HepG2 (cell line): ENCODE results near the gene TBC1D20. TPM values are rescaled to one million over a fixed set of nuclear protein-coding genes. Genes with fewer than 3 reads are reported as not detected.

Experiments
- ARHGAP35 ChIP-seq: sonication (generic); formaldehyde crosslinking; IDR thresholded peaks from 2 replicates; pipeline ENCODE4 v1.9.0; 2022; ENCODE audit warnings: mild to moderate bottlenecking, inconsistent platforms, moderate library complexity, missing genetic modification reagents, borderline replicate concordance
- FLYWCH1 ChIP-seq: sonication (generic); formaldehyde crosslinking; IDR thresholded peaks from 2 replicates; pipeline ENCODE4 v1.8.1; 2023; ENCODE audit warnings: mild to moderate bottlenecking, missing genetic modification reagents
- HNRNPLL ChIP-seq: fragments of 200-400 bp; formaldehyde crosslinking; IDR thresholded peaks from 2 replicates; pipeline ENCODE4 v1.6.1; 2017; ENCODE audit warnings: mild to moderate bottlenecking, low read depth, low read length; ENCODE audit not compliant: poor library complexity, severe bottlenecking
- HNRNPUL1 ChIP-seq: fragments of 200-400 bp; formaldehyde crosslinking; IDR thresholded peaks from 2 replicates; pipeline ENCODE4 v1.6.1; 2017; ENCODE audit warnings: low read depth, mild to moderate bottlenecking, low read length, moderate library complexity
- LCORL ChIP-seq, 2 experiments: fragments of 450-650 bp in 1 of 2; sonication (generic) in 1 of 2; formaldehyde crosslinking in 1 of 2; IDR thresholded peaks; 2 replicates each; pipeline versions ENCODE4 v1.5.0 to v1.6.1; 2017 to 2020; ENCODE audit warnings: antibody characterized with exemption in 1 of 2, missing genetic modification reagents in 1 of 2
- PTBP1 ChIP-seq: fragments of 200-400 bp; formaldehyde crosslinking; IDR thresholded peaks from 2 replicates; pipeline ENCODE4 v1.6.1; 2018; ENCODE audit warnings: low read length, low read depth; ENCODE audit not compliant: poor library complexity, severe bottlenecking
- RBM22 ChIP-seq: fragments of 200-400 bp; formaldehyde crosslinking; optimal IDR thresholded peaks from 2 replicates; pipeline ENCODE3; 2017; ENCODE audit warnings: mild to moderate bottlenecking, low read length, moderate library complexity
- RXRB ChIP-seq: IDR thresholded peaks from 2 replicates; pipeline ENCODE4 v1.6.1; 2016; ENCODE audit warnings: borderline replicate concordance, missing genetic modification reagents, missing compliant biosample characterization
- SPEN ChIP-seq: sonication (generic); formaldehyde crosslinking; IDR thresholded peaks from 2 replicates; pipeline ENCODE4 v1.5.1; 2020; ENCODE audit warnings: low read depth, mild to moderate bottlenecking, missing genetic modification reagents
- TEF ChIP-seq: sonication (generic); formaldehyde crosslinking; IDR thresholded peaks from 2 replicates; pipeline ENCODE4 v1.5.0; 2020; ENCODE audit warnings: missing genetic modification reagents
- ZFP36L1 ChIP-seq: sonication (generic); formaldehyde crosslinking; IDR thresholded peaks from 2 replicates; pipeline ENCODE4 v1.8.0; 2022; ENCODE audit warnings: mild to moderate bottlenecking, missing genetic modification reagents, moderate library complexity
- ZKSCAN8 ChIP-seq: IDR thresholded peaks from 2 replicates; pipeline ENCODE4 v1.6.1; 2016; ENCODE audit warnings: borderline replicate concordance, missing genetic modification reagents, missing compliant biosample characterization
- ZNF17 ChIP-seq: sonication (generic); formaldehyde crosslinking; IDR thresholded peaks from 2 replicates; pipeline ENCODE4 v1.5.0; 2020; ENCODE audit warnings: mild to moderate bottlenecking, missing genetic modification reagents
- ZNF264 ChIP-seq: sonication (generic); formaldehyde crosslinking; IDR thresholded peaks from 2 replicates; pipeline ENCODE4 v1.4.0; 2020; ENCODE audit warnings: missing genetic modification reagents
- ZNF33B ChIP-seq: sonication (generic); formaldehyde crosslinking; IDR thresholded peaks from 2 replicates; pipeline ENCODE4 v1.5.1; 2020; ENCODE audit warnings: mild to moderate bottlenecking, missing genetic modification reagents
- ZNF552 ChIP-seq: sonication (generic); formaldehyde crosslinking; IDR thresholded peaks from 2 replicates; pipeline ENCODE4 v1.9.0; 2022; ENCODE audit warnings: missing genetic modification reagents, mild to moderate bottlenecking, borderline replicate concordance
- ZNF558 ChIP-seq: sonication (generic); formaldehyde crosslinking; IDR thresholded peaks from 2 replicates; pipeline ENCODE4 v1.9.0; 2022; ENCODE audit warnings: mild to moderate bottlenecking, missing genetic modification reagents, borderline replicate concordance
- ZNF615 ChIP-seq: sonication (generic); formaldehyde crosslinking; IDR thresholded peaks from 2 replicates; pipeline ENCODE4 v1.5.0; 2020; ENCODE audit warnings: mild to moderate bottlenecking, missing genetic modification reagents, borderline replicate concordance
- ZNF639 ChIP-seq: conservative IDR thresholded peaks from 2 replicates; pipeline ENCODE4 v1.6.1; 2018; ENCODE audit warnings: missing genetic modification reagents
- ZNF761 ChIP-seq: sonication (generic); formaldehyde crosslinking; conservative IDR thresholded peaks from 2 replicates; pipeline ENCODE4 v1.4.0; 2020; ENCODE audit warnings: mild to moderate bottlenecking, missing genetic modification reagents
- polyA plus RNA-seq, 8 experiments: library from polyadenylated mRNA; depleted of rRNA in 3 of 8; stranded (reverse) in 7 of 8; unstranded in 1 of 8; fragments of >200 nt; fragmentation: Illumina TruSeq in 4 of 8; extraction: Trizol in 4 of 8; gene quantifications; 2 replicates each; pipeline versions ENCODE4 v1.2.1 to v1.2.3, GENCODE V29; 2011 to 2016; ENCODE audit warnings: low read depth in 4 of 8, missing spikeins in 1 of 8, mixed read lengths in 1 of 8; ENCODE audit not compliant: insufficient read depth in 1 of 8
- total RNA-seq, 5 experiments: library from RNA; depleted of rRNA; stranded (reverse); fragments of >200 nt; fragmentation: Illumina TruSeq; extraction: Trizol; gene quantifications; 2 replicates each; pipeline ENCODE4 v1.2.3, GENCODE V29; 2016; ENCODE audit warnings: low read depth in 1 of 5
- TF ChIP-seq, protein P1 (sequence below): sonication (generic); formaldehyde crosslinking; IDR thresholded peaks from 2 replicates; pipeline ENCODE4 v1.5.0; 2020; ENCODE audit warnings: missing genetic modification reagents
- TF ChIP-seq, protein P2 (sequence below): IDR thresholded peaks from 2 replicates; pipeline ENCODE4 v1.4.0; 2020; ENCODE audit warnings: mild to moderate bottlenecking, missing genetic modification reagents

Gene TBC1D20
- total and polyA plus RNA-seq, 2 of the 13 experiments (the other 11 are each of a cell fraction or from before 2014, with no cell fraction given): 36.6 to 47.1 TPM

DNA sequence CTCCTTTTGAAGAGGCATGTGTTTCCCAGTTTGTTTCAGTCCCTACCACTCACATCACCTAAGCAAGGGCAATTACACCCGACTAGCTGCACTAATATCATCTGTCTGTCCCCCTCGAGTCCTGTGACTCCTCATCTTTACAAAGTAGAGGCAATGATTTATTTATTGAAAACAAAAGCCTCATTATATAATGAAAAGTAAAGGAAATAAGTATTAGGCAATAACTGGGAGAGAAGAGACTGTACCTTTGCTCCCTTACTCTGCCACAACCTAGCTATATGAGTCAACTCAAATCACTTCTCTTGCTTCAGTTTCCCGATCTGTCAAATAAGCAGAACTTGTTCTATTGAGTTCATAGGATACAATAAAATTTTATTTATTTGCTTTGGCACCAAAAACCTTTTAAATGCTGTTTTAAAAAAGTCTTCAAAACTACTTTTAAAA, 42.3 kb upstream of the TBC1D20 start (continued):
- TF ChIP-seq SPEN (CRISPR knock-in tag) (no peak), PTBP1 (no peak), ZNF552 (CRISPR knock-in tag) (no peak), ZNF264 (CRISPR knock-in tag) (peak; percentile 81; the same call in 1 of the 2 replicates), RBM22 (no peak), HNRNPLL (no peak), RXRB (peak; percentile 51; the same call in 1 of the 2 replicates), ZNF761 (CRISPR knock-in tag) (no peak), ZNF615 (no peak), ZKSCAN8 (CRISPR knock-in tag) (0 out of 2 replicates have a peak, but pooled peaks have one; percentile 54), ZNF17 (CRISPR knock-in tag) (no peak), TEF (CRISPR knock-in tag) (peak; percentile 62; the same call in 1 of the 2 replicates), HNRNPUL1 (no peak), ZFP36L1 (CRISPR knock-in tag) (no peak), ZNF558 (CRISPR knock-in tag) (no peak), ZNF33B (no peak), ZNF639 (CRISPR knock-in tag) (no peak), ARHGAP35 (CRISPR knock-in tag) (no peak), LCORL (IDR thresholded peaks at IDR 0.05) (no peak), LCORL (CRISPR knock-in tag; IDR thresholded peaks at IDR 0.05) (0 out of 2 replicates have a peak, but pooled peaks have one; percentile 16), FLYWCH1 (CRISPR knock-in tag) (no peak)
- TF ChIP-seq, protein P1, sequence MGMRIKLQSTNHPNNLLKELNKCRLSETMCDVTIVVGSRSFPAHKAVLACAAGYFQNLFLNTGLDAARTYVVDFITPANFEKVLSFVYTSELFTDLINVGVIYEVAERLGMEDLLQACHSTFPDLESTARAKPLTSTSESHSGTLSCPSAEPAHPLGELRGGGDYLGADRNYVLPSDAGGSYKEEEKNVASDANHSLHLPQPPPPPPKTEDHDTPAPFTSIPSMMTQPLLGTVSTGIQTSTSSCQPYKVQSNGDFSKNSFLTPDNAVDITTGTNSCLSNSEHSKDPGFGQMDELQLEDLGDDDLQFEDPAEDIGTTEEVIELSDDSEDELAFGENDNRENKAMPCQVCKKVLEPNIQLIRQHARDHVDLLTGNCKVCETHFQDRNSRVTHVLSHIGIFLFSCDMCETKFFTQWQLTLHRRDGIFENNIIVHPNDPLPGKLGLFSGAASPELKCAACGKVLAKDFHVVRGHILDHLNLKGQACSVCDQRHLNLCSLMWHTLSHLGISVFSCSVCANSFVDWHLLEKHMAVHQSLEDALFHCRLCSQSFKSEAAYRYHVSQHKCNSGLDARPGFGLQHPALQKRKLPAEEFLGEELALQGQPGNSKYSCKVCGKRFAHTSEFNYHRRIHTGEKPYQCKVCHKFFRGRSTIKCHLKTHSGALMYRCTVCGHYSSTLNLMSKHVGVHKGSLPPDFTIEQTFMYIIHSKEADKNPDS (CRISPR knock-in tag): no peak
- TF ChIP-seq, protein P2, sequence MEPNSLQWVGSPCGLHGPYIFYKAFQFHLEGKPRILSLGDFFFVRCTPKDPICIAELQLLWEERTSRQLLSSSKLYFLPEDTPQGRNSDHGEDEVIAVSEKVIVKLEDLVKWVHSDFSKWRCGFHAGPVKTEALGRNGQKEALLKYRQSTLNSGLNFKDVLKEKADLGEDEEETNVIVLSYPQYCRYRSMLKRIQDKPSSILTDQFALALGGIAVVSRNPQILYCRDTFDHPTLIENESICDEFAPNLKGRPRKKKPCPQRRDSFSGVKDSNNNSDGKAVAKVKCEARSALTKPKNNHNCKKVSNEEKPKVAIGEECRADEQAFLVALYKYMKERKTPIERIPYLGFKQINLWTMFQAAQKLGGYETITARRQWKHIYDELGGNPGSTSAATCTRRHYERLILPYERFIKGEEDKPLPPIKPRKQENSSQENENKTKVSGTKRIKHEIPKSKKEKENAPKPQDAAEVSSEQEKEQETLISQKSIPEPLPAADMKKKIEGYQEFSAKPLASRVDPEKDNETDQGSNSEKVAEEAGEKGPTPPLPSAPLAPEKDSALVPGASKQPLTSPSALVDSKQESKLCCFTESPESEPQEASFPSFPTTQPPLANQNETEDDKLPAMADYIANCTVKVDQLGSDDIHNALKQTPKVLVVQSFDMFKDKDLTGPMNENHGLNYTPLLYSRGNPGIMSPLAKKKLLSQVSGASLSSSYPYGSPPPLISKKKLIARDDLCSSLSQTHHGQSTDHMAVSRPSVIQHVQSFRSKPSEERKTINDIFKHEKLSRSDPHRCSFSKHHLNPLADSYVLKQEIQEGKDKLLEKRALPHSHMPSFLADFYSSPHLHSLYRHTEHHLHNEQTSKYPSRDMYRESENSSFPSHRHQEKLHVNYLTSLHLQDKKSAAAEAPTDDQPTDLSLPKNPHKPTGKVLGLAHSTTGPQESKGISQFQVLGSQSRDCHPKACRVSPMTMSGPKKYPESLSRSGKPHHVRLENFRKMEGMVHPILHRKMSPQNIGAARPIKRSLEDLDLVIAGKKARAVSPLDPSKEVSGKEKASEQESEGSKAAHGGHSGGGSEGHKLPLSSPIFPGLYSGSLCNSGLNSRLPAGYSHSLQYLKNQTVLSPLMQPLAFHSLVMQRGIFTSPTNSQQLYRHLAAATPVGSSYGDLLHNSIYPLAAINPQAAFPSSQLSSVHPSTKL (CRISPR knock-in tag): peak; percentile 56
